Measurements from ENCODE around the gene KANK4.

KANK4 gene

DNA sequence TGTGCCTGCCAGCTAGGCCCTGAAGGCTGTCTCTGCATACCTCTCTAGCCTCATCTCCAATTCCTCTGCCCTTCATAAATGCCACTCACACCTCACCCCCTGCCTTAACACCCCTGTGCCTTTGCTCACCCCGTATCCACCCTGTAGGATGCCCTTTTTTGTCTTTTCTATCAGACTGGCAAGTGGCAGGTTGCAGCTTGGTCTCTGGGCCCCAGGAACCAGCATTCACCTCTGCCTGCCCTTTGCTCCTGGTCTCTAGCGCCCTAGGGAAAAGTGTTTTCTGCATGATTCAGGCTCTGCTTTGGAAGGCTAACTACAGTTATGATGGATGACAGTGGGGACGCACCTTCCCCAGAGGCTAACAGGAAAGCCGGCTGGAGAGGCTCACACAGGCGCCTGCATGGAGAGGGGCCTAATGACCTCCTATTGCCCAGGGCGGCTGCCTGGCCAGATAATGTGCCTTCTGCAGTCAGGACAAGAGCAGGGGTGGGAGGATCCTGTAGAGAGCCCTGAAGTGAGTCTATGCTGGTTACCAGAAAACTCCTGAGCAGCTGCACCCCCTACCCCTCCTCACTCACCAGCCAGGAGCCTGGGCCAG, 11.2 kb downstream of the KANK4 start:
- DNase-seq (ENCODE audit: low spot score) (no peak), FAIRE-seq (no peak)

DNA sequence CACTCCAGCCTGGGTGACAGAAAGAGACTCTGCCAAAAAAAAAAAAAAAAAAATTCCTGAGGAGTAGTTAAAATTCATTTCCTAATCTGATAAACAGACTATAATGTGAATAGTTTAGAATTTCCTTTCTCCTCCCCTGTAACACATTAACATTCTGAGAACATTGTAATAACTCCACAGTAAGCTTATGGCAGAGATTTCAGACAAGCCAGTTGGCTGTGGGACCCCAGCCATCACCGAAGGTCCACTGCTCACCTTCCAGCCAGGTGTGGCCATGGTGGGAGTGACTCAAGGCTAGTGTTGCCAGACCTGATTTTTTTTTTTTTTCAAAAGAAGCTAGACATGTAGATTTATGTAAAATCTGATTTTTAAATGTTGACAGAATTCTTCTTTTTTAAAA, 11.8 kb downstream of the KANK4 start:
- no peak for FAIRE-seq
- no peak for DNase-seq (ENCODE audit: low spot score)

DNA sequence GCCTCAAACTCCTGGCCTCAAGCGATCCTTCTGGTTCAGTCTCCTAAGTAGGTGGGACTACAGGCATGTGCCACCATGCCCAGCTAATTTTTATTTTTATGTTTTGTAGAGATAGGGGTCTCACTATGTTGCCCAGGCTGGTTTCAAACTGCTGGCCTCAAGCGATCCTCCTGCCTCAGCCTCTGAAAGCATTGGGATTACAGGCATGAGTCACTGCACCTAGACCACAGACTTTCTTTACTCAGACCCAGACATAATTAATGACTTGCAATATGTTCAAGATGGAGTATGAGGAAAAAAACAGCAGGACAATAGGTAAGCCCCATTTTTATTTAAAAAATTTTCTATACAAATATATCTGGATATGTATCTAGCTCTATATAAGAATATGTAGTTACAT, 13.2 kb downstream of the KANK4 start:
- DNase-seq (ENCODE audit: low spot score): no peak

DNA sequence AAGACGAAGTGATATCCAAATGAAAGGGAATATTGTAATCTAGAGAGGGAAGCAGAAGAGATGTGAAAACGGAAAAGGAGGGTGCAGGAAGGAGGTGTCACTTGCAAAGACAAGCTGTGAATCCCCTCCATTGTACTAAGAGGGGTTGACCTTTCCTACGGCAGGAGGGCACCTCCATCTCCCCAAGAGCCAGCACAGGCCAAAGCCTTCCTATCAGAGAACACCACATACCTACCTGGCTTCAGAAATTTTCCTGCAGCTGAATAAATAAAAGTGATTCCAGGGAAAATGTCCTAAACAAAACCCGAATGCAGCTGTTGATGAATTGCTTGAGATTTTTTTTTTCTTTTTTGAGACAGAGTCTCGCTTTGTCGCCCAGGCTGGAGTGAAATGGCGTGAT, 14.3 kb downstream of the KANK4 start:
- FAIRE-seq: no peak

More for the DNA sequence above, 13.2 kb downstream of the KANK4 start:
- FAIRE-seq: no peak

GRCh38 chr1:62304515-62304914, 14.7 kb downstream of the KANK4 start:
- FAIRE-seq (no peak), DNase-seq (ENCODE audit: low spot score) (no peak)

More for the DNA sequence above, 14.3 kb downstream of the KANK4 start:
- DNase-seq (ENCODE audit: low spot score): no peak

GRCh38 chr1:62301726-62302390, 17.4 kb downstream of the KANK4 start:
- DNase-seq (ENCODE audit: low spot score) (no peak), FAIRE-seq (no peak)

DNA sequence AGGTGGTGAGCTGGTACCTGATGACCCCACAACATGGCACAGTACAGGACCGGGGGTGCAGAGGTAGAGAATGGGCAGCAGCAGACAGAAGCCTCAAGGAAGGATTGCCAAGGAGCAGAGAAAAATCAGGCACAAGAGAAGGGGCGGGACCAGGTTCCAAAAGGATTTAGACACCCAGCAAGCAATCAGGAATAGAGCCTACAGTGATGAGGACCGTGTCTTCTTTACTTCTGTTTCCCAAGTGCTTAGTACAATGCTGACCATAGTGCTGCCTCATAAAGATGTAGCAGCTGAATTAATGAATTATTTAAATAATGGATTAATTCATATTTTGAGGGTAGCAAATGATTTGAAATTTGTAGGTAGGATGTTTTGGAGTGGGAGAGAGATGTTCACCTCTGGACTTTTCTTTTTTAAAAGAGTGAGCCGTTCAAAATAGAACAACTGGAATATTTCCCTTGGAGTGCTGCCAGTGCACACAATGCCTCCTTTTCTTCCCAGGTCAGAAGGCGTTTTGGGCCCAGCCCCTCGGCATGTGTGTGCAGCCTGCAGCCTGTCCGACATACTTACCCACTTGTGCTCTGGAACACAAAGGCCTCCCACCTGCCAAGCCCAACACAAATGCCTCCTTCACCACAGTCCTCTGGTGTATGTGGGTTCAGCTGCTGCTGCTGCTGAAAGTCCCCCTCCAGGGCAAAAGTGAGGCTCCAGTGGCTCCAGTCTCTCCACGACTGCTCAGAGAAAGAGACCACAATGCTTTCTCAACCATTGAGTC, 19.6 kb downstream of the KANK4 start:
- no peak for DNase-seq (ENCODE audit: low spot score)
- FAIRE-seq: no peak

- no peak for FAIRE-seq
- no peak for DNase-seq (ENCODE audit: low spot score)
These were observed 23.2 kb downstream of the KANK4 start for GRCh38 chr1:62295921-62296491.

- FAIRE-seq (no peak), DNase-seq (ENCODE audit: low spot score) (no peak)
These were observed 25.0 kb downstream of the KANK4 start for GRCh38 chr1:62294261-62294660.

- no peak for FAIRE-seq
- no peak for DNase-seq (ENCODE audit: low spot score)
These were observed 30.6 kb downstream of the KANK4 start for GRCh38 chr1:62288662-62289061.

DNA sequence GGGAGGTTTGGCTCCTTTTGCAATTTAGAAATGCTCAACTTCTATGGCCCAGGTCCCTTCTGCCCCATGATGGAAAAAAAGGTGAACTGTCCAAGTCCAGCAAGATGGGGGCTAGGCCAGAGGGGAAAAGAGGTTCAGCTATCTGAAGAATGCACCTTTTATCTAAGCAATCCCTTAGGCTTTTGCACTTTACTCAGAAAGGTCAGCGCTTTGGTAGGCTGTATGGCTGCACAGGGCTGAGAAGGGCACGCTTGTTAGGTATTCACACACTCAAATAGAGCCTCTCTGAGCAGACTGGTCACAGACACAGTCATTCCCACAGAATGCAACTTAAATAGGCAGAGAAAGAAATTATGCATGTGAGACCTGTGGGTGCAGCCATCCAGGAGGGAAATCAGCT, 31.0 kb downstream of the KANK4 start:
- FAIRE-seq (no peak), DNase-seq (ENCODE audit: low spot score) (no peak)

- no peak for FAIRE-seq
These were observed 32.4 kb downstream of the KANK4 start for GRCh38 chr1:62286786-62287224.

GRCh38 chr1:62285984-62286785, 33.0 kb downstream of the KANK4 start:
- FAIRE-seq: no peak
- DNase-seq (ENCODE audit: low spot score): no peak

More at GRCh38 chr1:62286786-62287224, 32.4 kb downstream of the KANK4 start:
- no peak for DNase-seq (ENCODE audit: low spot score)

DNA sequence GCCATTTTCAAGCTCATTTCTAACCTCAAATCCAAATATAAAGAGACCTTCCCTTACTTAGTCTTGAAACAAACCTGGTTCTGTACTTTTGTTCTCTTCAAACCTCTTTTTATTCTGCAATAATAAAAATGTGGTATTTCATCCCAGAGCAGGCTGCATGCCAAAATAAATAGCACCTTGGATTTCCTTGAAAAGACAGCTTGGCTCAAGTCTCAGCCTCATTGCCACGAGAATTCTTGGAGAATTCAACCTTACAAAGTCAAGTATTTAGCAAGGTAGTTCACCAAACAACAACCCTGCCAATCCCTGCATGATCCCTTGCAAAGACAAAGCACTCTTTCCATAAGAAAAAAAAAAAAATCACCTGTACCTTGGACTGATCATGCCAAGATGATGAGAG, 33.8 kb downstream of the KANK4 start:
- FAIRE-seq: no peak
- DNase-seq (ENCODE audit: low spot score): no peak

- FAIRE-seq: no peak
- DNase-seq (ENCODE audit: low spot score): no peak
These were observed 35.2 kb downstream of the KANK4 start for GRCh38 chr1:62283986-62284385.

DNA sequence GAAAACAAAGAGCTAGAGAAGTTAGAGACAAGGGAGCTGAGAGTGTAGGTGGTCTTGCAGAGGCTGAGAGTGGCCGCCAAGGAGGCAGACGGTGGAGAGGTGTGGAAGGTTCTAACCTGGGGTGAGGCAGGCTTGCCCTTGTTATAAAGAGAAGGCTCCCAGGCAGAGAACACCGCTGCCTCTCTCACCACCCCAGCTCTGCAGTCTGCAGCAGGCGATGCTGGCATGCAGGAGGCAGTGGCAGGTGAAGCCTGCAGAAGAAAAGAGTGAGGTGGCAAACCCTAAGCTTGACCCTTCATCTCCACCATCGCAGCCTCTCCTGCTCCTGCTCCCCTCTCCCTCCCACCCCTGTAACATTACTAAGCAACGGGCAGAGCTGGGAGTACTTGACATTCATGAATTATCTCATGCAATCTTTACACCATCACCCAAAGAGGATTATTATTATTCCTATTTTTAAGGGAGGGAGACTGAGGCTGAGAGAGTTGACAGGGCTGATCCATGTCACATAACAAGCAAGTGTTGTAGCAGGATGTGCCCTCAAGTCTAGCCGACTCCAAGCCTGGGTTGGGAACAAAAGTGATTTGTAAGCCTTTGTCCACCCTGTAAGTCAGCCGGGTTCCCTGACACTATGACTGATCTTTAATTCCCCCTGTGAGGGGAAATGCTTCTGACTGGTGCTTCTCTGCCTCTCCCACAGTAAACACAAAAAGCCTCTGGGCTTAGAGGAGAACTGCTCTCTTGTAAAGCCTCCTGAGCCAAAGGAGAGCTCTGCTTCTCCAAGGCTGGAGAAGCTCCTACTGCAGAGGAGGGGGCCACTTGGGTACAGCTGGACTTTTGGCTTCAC, 36.1 kb downstream of the KANK4 start:
- no peak for DNase-seq (ENCODE audit: low spot score)
- no peak for FAIRE-seq

- DNase-seq (ENCODE audit: low spot score) (no peak), FAIRE-seq (no peak)
These were observed 37.2 kb downstream of the KANK4 start for GRCh38 chr1:62281922-62282555.

GRCh38 chr1:62280960-62281465, 38.2 kb downstream of the KANK4 start:
- no peak for DNase-seq (ENCODE audit: low spot score)
- no peak for FAIRE-seq

GRCh38 chr1:62280150-62280549, 39.1 kb downstream of the KANK4 start:
- DNase-seq (ENCODE audit: low spot score): no peak
- FAIRE-seq: no peak

DNA sequence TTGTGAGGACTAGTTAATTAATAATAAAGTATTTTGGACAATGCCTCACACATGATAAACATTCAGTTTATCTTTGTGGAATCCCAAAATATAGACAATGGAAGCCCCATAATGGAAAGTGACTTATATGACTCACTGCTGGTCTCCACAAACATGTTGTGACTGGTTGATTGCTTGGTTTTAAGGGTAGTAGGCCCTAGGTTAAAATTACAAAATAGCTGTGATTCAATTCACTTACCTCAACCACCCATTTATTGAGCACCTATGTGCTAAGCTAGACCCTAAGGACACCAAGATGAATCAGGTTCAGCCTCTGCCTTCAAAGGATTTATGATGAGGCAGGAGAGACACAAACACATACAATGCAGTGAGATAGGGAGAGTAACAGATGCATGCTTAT, 42.4 kb downstream of the KANK4 start:
- no peak for FAIRE-seq
- no peak for DNase-seq (ENCODE audit: low spot score)
